Glutamatergic neuron (in vitro differentiated cells): ENCODE data around the gene HOXB9. TPM values are rescaled to one million over a fixed set of nuclear protein-coding genes. Genes with fewer than 3 reads are reported as not detected.

Experiments used
- DNase-seq: peaks from one replicate; pipeline ENCODE4 v3.0.0; 2022
- H3K27ac Mint-ChIP-seq: one replicate; pipeline ENCODE4 v1.8.0; 2020; ENCODE audit warnings: mild to moderate bottlenecking, mixed read lengths, inconsistent platforms; ENCODE audit not compliant: unreplicated experiment
- H3K27me3 Mint-ChIP-seq: one replicate; pipeline ENCODE4 v1.8.0; 2020; ENCODE audit warnings: mild to moderate bottlenecking, moderate library complexity, mixed read lengths, inconsistent platforms; ENCODE audit not compliant: unreplicated experiment
- H3K36me3 Mint-ChIP-seq: one replicate; pipeline ENCODE4 v1.8.0; 2020; ENCODE audit warnings: mild to moderate bottlenecking, mixed read lengths, inconsistent platforms; ENCODE audit not compliant: unreplicated experiment
- H3K4me1 Mint-ChIP-seq: one replicate; pipeline ENCODE4 v1.8.0; 2020; ENCODE audit warnings: mild to moderate bottlenecking, low read depth, mixed read lengths, inconsistent platforms; ENCODE audit not compliant: unreplicated experiment
- H3K4me3 Mint-ChIP-seq: one replicate; pipeline ENCODE4 v1.8.0; 2020; ENCODE audit warnings: mild to moderate bottlenecking, mixed read lengths, inconsistent platforms; ENCODE audit not compliant: unreplicated experiment
- H3K9me3 Mint-ChIP-seq: one replicate; pipeline ENCODE4 v1.8.0; 2020; ENCODE audit warnings: mild to moderate bottlenecking, moderate library complexity, mixed read lengths, inconsistent platforms; ENCODE audit not compliant: unreplicated experiment
- total RNA-seq: library from RNA; stranded (reverse); fragmentation: NEBNext Ultra II Directional; extraction: Animal tissue kit (Norgen Biotek cat#: 25700); gene quantifications from one replicate; pipeline ENCODE4 v1.2.1, GENCODE V29; 2021; ENCODE audit not compliant: unreplicated experiment
- TF ChIP-seq, protein P1 (sequence below): fragments of 200-600 bp; sonication (generic); IDR thresholded peaks from one replicate; pipeline ENCODE4 v1.5.0; 2021; ENCODE audit not compliant: partially characterized antibody, unreplicated experiment

The HOXB9 gene
- total RNA-seq, 1 donor from 2014 or later: not detected

DNA sequence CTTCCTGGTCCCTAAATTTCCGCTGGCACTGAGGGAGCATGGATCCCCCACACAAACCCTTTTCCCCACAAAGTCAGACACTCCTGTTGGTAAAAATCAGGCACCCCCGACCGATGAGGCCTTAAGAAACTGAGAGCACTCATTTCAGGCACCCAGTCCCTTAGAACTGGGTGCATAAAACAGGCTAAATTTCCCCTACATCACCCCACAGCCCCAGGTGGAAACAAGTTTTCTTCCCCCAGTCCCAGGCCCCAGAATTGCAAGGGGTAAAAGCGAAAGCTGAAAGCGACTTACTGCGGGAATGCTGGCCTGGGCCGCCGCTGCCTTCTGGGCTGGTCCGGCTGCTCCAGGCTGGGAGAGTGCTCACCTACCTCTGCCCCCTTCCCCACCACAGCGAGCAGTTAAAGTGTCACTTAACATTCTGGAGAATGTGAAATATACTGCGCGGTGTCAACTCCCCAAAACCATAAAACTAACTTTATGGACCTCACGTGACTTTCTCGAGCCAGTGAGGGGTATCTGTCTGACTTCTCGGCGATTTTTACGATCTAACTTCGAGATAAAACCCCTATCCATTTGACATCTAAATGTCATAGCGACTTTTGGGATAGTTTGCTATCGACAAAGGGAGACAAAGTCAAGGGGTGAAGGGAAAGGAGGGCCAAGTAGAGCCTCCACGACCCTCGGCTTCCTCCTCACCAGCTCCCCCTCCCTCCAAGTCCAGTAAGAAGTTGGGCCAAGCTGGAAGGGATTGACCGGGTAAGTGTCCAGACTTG lies 36.1 kb downstream of the HOXB9 start, which contains the start of gene HOXB3:
Gene HOXB3, minus strand, starts transcription at position 411 of the 776 bp plus-strand sequence. CDS start 37,767 bp downstream, outside the sequence.
- Mint-ChIP-seq H3K4me1 (peaks cover 9% of the 10 kb centered on the region), H3K27ac (no peak within 1 kb of the TSS), H3K27me3 (peaks cover 54% of the 10 kb centered on the region), H3K4me3 (no peak within 1 kb of the TSS), H3K36me3 (peaks cover 3% of the 10 kb centered on the region), H3K9me3 (peaks cover 8% of the 10 kb centered on the region)
- DNase-seq: no peak
- TF ChIP-seq, protein P1, sequence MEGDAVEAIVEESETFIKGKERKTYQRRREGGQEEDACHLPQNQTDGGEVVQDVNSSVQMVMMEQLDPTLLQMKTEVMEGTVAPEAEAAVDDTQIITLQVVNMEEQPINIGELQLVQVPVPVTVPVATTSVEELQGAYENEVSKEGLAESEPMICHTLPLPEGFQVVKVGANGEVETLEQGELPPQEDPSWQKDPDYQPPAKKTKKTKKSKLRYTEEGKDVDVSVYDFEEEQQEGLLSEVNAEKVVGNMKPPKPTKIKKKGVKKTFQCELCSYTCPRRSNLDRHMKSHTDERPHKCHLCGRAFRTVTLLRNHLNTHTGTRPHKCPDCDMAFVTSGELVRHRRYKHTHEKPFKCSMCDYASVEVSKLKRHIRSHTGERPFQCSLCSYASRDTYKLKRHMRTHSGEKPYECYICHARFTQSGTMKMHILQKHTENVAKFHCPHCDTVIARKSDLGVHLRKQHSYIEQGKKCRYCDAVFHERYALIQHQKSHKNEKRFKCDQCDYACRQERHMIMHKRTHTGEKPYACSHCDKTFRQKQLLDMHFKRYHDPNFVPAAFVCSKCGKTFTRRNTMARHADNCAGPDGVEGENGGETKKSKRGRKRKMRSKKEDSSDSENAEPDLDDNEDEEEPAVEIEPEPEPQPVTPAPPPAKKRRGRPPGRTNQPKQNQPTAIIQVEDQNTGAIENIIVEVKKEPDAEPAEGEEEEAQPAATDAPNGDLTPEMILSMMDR: no peak

DNA sequence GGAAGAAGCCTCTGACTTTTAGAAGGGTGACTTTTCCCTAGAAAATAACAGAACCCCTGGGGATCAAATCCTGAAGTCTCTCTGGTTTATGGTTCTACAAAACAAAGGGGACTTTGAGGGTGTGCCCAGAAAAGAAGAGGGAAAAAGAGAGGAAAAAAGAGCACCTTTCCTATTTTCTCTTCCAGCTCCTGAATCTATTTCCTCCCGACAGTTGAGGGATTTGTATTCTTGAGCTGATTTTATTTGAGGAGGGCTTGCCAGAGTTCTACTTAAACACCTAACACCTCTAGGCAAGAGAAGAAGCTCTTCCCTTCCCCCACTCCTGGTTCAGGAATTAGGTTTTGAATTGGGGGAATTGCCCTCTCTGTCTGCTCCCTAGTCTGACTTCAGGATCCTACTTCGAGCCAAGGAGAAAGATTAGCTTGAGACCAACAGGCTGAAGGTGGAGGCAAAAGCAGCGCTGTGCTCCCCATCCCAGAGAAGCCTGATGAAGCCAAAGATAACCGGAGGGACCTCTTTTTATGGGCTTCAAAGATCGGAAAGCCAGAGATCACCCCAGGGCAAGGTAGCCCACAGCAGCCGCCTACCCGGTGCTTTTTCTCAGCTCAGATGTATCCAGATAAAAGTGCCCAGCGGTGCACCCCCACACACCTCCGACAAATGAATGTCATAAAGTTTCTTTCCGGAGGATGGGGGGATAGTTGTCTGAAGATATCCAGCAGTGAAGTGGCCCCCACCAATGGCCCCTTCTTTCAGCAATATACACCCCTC lies 36.9 kb downstream of the HOXB9 start:
- peaks cover 9% of the 10 kb centered on the region for H3K4me1 Mint-ChIP-seq
- peaks cover 58% of the 10 kb centered on the region for H3K27me3 Mint-ChIP-seq
- peaks cover 3% of the 10 kb centered on the region for H3K36me3 Mint-ChIP-seq
- H3K4me3 Mint-ChIP-seq: no peak overlapping the region
- H3K27ac Mint-ChIP-seq: no peak overlapping the region
- H3K9me3 Mint-ChIP-seq: peaks cover 8% of the 10 kb centered on the region
- TF ChIP-seq, protein P1: no peak
- DNase-seq: no peak

DNA sequence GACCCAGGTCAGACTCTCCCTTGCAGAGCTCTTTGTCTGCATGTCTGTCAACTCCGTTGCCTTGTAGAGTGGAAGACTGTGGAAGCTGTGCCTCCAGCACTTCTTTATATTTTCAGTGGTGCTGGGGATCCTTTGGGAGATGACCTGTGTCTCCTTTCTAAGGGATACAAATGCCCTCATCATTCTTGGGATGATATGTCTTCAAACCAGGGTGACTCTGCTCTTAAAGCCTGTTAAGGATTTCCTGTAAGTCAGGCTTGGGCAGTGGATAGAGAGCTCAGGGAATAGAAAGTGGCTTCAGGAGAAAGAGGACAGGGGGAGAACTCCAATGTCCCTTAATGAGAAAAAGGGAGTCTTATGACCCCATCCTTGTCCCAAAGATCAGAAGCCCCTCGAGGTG lies 37.6 kb downstream of the HOXB9 start:
- peaks cover 9% of the 10 kb centered on the region for H3K4me1 Mint-ChIP-seq

DNA sequence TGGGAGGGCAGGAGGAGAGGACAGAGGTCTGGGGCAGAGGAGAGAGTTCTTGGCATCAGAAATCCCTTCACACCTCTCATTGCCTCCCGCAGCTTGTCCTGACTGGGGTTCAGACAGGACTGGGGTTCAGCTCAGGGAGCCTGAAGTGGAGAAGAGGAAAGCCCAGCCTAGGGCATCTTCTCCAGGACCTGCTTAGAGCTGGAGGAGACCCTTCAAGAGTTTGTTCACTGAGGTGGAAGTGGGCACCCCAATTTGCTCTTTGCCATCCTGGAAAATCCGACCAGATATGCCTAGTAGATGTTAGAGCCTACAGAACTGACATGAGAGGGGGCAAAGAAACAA lies 38.1 kb downstream of the HOXB9 start:
- Mint-ChIP-seq H3K4me1 (peaks cover 9% of the 10 kb centered on the region), H3K36me3 (peaks cover 3% of the 10 kb centered on the region), H3K4me3 (no peak overlapping the region), H3K27ac (no peak overlapping the region), H3K9me3 (peaks cover 10% of the 10 kb centered on the region), H3K27me3 (peaks cover 65% of the 10 kb centered on the region)
- TF ChIP-seq, protein P1: no peak
- DNase-seq: no peak

More for the DNA sequence above, 37.6 kb downstream of the HOXB9 start:
- DNase-seq: no peak
- no peak overlapping the region for H3K4me3 Mint-ChIP-seq
- peaks cover 3% of the 10 kb centered on the region for H3K36me3 Mint-ChIP-seq
- no peak overlapping the region for H3K27ac Mint-ChIP-seq
- TF ChIP-seq, protein P1: no peak
- H3K9me3 Mint-ChIP-seq: peaks cover 10% of the 10 kb centered on the region
- peaks cover 63% of the 10 kb centered on the region for H3K27me3 Mint-ChIP-seq
